GM12873 (cell line): ENCODE data around the gene CLMN.

ENCODE experiments used
- CTCF ChIP-seq: IDR thresholded peaks from 2 replicates; pipeline ENCODE4 v1.5.1; 2012; ENCODE audit warnings: low read depth, mild to moderate bottlenecking, moderate library complexity, low read length, control low read depth; ENCODE audit not compliant: insufficient read depth; ENCODE audit errors: missing control alignments

The CLMN gene

GRCh38 chr14:95320078-95320895 lies 579 bp upstream of the CLMN start:
- no peak for TF ChIP-seq CTCF

- no peak for TF ChIP-seq CTCF
These were observed 1.1 kb downstream of the CLMN start for GRCh38 chr14:95318399-95319311.

DNA sequence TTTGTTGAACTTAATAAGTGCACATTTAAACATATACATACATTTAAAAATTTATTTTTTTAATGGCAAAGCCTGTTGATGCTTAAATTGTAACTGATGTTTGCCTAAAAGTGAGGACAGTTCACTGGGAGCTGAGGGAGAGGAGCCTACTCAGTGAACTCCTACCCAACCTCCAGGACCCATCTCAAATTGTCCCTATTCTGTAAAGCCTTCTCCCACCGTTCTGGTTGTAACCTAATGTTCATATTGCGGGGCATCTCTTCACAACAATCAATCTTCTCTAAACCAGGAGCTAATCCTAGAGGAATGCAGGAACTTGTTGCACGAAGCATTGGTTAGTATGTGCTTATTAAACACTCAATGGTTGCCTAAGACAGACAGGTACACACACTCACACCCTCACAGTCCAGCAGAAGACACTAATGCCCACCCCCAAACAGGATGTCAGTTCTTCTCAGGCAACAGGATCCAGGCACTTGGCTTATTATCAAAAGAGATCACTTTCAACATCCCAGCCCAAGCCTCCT lies 1.8 kb downstream of the CLMN start:
- no peak for TF ChIP-seq CTCF

DNA sequence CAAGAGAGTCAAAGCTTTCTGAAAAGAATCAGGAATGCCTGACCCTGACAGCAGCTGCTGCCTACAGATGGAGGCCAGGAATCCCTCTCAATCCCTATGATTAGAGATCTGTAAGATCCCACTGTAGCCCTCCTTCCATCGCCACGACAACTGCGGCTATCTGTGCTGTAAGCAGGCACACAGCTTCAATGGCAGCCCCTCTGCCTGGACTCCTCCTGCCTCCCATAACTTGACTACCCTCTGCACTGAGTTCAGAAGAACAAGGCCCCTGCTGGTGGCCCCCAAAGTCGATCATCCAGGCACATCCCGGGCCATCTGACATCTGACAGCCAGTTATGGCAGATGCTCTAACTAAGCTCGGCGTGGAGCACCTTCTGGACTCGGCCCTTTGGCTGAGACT lies 2.9 kb downstream of the CLMN start:
- TF ChIP-seq CTCF = no peak

DNA sequence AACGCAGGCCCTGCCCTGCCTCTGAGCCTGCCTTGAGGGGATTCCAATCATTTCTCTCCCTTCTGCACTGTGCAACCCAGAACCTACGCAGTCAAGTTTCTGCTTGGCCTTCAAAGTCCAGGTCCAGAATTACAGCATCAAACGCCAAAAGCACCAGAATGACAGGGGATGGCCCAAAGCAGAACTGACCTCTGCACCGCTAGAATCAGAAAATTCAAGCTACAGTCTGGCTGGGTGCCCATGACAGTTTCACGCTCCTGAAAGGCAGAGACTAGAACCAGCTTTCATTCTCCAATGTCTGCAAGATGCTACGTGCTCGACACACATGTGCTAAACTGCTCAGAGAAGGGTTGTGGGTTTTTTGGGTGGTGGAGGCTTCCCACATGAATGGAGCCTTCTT lies 4.1 kb downstream of the CLMN start:
- no peak for TF ChIP-seq CTCF

- no peak for TF ChIP-seq CTCF
These were observed 4.6 kb downstream of the CLMN start for GRCh38 chr14:95315156-95315555.

- TF ChIP-seq CTCF = no peak
These were observed 5.1 kb downstream of the CLMN start for GRCh38 chr14:95314609-95315008.
